Adrenal gland (tissue), 5 donors: Measurements from ENCODE around the gene VSIG10L2.

Experiments used
- POLR2A ChIP-seq, 2 donors: fragments of 450-650 bp; IDR thresholded peaks; one replicate each; pipeline ENCODE4 v1.6.1; 2017; ENCODE audit warnings: antibody characterized with exemption in 2 of 2, mild to moderate bottlenecking in 2 of 2, moderate library complexity in 1 of 2
- TF ChIP-seq, protein P1 (sequence below), 6 experiments: fragments of 450-650 bp in 4 of 6; fragments of 200-600 bp in 2 of 6; sonication (generic) in 1 of 6; IDR thresholded peaks; 1 replicate in 5 of 6; 2 replicates in 1 of 6; pipeline versions ENCODE4 v1.5.1 to v1.8.0; 2016 to 2021; ENCODE audit warnings: antibody characterized with exemption in 6 of 6, mild to moderate bottlenecking in 2 of 6, moderate library complexity in 1 of 6
- donor health status: DM: no; HTN: no; CAD: no.

DNA sequence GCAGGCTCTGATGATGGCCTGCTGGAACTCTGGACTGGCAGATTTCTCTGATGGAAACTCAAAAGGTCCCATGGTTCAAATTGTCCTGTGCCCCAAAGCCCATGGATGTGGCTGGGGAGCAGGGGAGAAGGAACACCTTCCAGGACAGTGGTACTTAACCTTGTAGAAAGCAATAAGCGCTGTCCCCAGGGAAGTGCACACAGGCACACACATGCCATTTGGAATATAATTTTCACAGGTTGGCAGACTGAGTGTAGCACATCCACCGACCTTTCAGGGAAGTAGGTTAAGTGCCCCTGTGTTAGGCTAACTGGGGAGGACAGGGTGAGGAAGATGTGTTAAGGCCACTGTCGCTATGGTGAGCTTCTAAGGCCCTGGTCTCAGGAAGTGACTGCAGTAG, 23.7 kb upstream of the VSIG10L2 start:
- TF ChIP-seq, protein P1, sequence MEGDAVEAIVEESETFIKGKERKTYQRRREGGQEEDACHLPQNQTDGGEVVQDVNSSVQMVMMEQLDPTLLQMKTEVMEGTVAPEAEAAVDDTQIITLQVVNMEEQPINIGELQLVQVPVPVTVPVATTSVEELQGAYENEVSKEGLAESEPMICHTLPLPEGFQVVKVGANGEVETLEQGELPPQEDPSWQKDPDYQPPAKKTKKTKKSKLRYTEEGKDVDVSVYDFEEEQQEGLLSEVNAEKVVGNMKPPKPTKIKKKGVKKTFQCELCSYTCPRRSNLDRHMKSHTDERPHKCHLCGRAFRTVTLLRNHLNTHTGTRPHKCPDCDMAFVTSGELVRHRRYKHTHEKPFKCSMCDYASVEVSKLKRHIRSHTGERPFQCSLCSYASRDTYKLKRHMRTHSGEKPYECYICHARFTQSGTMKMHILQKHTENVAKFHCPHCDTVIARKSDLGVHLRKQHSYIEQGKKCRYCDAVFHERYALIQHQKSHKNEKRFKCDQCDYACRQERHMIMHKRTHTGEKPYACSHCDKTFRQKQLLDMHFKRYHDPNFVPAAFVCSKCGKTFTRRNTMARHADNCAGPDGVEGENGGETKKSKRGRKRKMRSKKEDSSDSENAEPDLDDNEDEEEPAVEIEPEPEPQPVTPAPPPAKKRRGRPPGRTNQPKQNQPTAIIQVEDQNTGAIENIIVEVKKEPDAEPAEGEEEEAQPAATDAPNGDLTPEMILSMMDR (IDR thresholded peaks at IDR 0.05): no peak
- no peak for TF ChIP-seq POLR2A (IDR thresholded peaks at IDR 0.05)
